HAP-1 (cell line): ENCODE data around the gene IQGAP2.

ENCODE experiments used
- DNase-seq, 2 experiments: peaks; one replicate each; pipeline ENCODE4 v3.0.0-alpha.2; 2016 to 2020; ENCODE audit warnings: low spot score in 2 of 2
- H3K27me3 ChIP-seq: fragments of 250-450 bp; sonication (Bioruptor Pico); 2 replicates; pipeline ENCODE4 v1.5.1; 2020; ENCODE audit warnings: low read depth, mild to moderate bottlenecking, moderate library complexity
- H3K36me3 ChIP-seq: fragments of 250-450 bp; sonication (Bioruptor Pico); replicated peaks from 2 replicates; pipeline ENCODE4 v1.5.1; 2020; ENCODE audit warnings: mild to moderate bottlenecking
- H3K4me1 ChIP-seq: fragments of 250-450 bp; sonication (Bioruptor Pico); 2 replicates; pipeline ENCODE4 v1.5.1; 2020; ENCODE audit warnings: mild to moderate bottlenecking
- H3K4me3 ChIP-seq: fragments of 250-450 bp; sonication (Bioruptor Pico); 2 replicates; pipeline ENCODE4 v1.5.1; 2020; ENCODE audit warnings: mild to moderate bottlenecking, moderate library complexity
- H3K9me3 ChIP-seq: fragments of 250-450 bp; sonication (Bioruptor Pico); 2 replicates; pipeline ENCODE4 v1.5.1; 2020; ENCODE audit warnings: mild to moderate bottlenecking, moderate library complexity
- in situ Hi-C: fragments of 300-500 bp; cut with MboI; formaldehyde crosslinking; loops from 3 replicates; pipeline ENCODE4 v1.14.3; 2020; ENCODE audit warnings: low sequenced_read_pairs, inconsistent platforms, mixed read lengths

IQGAP2 gene

DNA sequence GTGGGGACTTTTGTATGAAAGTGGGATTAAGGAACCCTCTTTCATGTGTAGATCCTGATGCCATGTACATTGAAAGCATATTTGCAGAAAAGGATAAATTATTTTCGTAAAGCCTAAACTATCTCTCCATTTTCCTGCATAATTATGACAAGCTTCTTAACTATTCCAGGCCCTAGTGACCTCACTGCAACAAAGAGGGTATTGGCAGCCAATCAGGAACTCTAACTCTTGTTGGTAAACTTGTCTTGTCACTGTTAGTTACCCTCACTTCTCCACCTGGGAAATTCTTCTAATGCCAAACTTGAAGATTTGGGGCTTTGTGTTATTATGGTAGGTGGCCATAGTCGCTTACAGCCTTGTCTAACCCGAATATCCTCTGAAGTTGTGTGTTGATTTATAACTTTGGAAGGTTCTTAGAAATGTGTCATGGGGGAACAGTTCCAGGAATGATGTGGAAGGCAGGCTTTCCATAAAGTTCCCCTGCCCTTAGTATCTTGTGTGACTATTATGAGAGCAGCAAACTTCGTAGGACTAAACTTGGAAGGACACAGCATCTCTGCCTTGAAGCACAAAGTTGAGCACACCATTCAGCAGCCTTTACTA is 52.5 kb downstream of the IQGAP2 start:
- in situ Hi-C loops: no loop called here
- Histone ChIP-seq H3K27me3 (no peaks in the 10 kb centered on the region), H3K36me3 (no peaks in the 10 kb centered on the region), H3K9me3 (no peaks in the 10 kb centered on the region), H3K4me1 (peaks cover 15% of the 10 kb centered on the region), H3K4me3 (no peak overlapping the region)
- no peak for DNase-seq

DNA sequence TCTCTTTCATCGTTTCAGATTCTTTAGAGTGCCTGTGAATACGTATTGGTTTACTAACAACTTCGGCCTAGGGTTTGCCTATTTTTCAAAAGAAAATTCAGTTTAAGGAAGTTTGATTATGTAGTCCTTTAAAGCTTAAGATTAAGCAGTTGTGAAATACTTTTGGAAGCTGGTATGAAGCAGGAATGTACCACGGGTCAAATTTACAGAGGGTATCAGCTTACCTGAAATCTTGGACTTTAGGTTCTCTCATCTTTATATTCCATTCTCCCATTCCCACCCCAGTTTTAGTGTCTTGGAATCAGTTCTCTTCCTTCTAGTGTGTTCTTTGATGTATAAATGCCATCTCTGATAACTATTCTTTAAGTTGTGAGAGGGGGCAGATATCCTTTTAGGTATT is 53.2 kb downstream of the IQGAP2 start:
- no peak overlapping the region for H3K4me3 ChIP-seq
- no peak for DNase-seq
- no peaks in the 10 kb centered on the region for H3K27me3 ChIP-seq
- in situ Hi-C loops: no loop called here
- H3K36me3 ChIP-seq: no peaks in the 10 kb centered on the region
- peaks cover 15% of the 10 kb centered on the region for H3K4me1 ChIP-seq
- no peaks in the 10 kb centered on the region for H3K9me3 ChIP-seq

DNA sequence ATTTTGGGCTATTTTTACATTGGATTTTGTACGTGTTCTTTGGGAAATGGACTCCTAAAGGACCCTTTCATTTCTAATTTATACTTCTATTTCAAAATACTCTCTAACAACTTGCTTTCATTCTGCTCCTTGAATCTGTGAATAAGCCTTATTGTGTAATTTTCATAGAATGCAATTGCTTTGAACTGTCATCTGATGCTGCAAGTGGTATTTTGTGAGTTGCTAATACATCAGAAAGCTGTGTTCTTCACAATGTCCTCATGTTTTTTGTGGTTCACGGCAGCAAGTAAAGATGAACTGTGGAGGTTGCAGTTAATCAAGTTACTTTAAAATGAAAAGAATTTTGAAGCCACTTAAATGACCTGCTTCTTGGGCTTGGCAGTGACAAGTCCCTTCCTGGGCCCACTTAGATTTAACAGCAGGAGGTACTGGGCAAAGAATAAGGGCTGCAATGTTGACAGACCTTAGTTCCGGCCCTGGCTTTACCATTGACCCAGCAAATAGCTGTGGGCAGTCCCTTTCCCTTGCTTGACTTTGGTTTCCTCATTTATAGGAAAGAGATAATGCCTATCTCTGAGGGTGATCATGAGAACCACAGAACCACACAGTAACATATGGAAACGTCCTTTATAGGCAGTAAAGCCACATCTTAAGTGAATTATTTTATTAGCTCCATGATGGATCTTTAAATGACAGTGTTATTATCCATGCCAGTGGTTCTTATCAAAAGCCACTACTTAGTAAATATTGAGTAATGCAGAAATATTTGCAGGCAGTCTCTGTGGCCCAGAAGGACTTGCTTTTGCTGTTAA is 54.8 kb downstream of the IQGAP2 start:
- H3K27me3 ChIP-seq: no peaks in the 10 kb centered on the region
- H3K36me3 ChIP-seq: no peaks in the 10 kb centered on the region
- DNase-seq: no peak
- no peaks in the 10 kb centered on the region for H3K9me3 ChIP-seq
- no peak overlapping the region for H3K4me3 ChIP-seq
- H3K4me1 ChIP-seq: peaks cover 12% of the 10 kb centered on the region
- in situ Hi-C loops: no loop called here

DNA sequence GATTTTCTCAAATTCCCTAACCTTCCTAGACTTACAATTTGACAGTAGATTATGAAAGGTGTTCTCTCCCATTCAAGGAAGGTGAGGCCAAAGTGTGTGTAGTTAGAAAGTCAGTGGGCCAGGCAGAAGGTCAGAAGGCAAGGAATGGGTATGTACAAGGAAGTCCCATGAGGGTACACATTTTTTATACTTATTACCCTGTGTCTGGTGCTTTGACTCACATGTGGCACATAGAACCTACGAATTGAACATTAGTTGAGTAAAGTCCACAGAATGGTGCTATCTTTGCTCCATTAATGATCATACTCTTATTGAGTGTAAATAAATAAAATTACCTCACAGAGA is 55.4 kb downstream of the IQGAP2 start:
- no peak for DNase-seq
- H3K9me3 ChIP-seq: no peaks in the 10 kb centered on the region
- H3K4me3 ChIP-seq: no peak overlapping the region
- peaks cover 12% of the 10 kb centered on the region for H3K4me1 ChIP-seq
- in situ Hi-C loops: no loop called here
- H3K36me3 ChIP-seq: no peaks in the 10 kb centered on the region
- no peaks in the 10 kb centered on the region for H3K27me3 ChIP-seq

DNA sequence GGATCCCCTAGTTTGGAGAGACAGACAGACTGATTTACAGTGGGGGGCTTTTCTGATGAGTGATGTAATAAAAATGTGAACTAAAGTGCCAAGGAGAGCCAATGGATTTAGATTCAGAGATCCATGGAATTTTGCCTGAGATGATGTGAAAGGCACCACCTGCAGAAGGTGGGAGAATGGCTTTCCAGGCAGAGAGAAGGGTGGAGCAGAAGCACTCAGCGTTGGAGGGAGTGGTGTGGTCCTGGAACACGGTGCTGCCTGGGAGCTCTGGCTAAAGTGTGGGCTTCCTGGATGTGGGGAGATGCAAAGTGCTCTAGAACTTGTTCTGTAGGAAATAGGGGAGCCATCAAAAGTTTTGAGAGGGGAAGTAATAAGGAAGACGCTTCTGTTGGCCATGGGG is 57.0 kb downstream of the IQGAP2 start:
- in situ Hi-C loops: no loop called here
- Histone ChIP-seq H3K4me3 (no peak overlapping the region), H3K27me3 (no peaks in the 10 kb centered on the region), H3K9me3 (no peaks in the 10 kb centered on the region), H3K36me3 (no peaks in the 10 kb centered on the region), H3K4me1 (peaks cover 12% of the 10 kb centered on the region)
- DNase-seq: no peak

DNA sequence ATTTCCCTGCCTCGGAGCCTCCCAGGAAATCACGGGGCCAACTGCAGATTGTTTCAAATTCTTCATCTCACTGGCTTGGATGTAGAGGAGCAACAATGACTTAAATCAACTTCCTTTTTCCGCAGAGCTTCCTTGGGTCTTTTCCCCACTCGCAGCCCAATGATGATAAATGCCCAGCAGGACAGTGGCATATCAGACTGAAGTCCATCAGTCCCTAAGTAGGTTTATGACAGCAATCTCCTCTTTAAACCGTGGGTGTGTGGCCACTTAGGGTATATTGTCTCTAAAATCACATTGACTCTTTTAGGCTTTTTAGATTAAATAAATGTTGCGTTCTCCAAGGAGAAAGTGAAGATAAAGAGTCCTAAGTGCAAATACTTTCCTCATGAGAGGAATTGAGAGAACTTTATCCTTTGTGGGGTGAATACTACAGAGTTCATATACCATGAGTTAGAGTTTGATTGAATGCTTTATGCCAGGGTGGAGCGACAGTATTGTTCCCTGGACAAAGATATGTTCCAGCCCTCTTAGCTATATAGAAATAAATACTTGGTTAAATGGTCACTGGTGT is 59.1 kb downstream of the IQGAP2 start:
- Histone ChIP-seq H3K27me3 (no peaks in the 10 kb centered on the region), H3K4me1 (no peaks in the 10 kb centered on the region), H3K36me3 (no peaks in the 10 kb centered on the region), H3K4me3 (no peak overlapping the region), H3K9me3 (no peaks in the 10 kb centered on the region)
- in situ Hi-C loops: no loop called here
- no peak for DNase-seq

DNA sequence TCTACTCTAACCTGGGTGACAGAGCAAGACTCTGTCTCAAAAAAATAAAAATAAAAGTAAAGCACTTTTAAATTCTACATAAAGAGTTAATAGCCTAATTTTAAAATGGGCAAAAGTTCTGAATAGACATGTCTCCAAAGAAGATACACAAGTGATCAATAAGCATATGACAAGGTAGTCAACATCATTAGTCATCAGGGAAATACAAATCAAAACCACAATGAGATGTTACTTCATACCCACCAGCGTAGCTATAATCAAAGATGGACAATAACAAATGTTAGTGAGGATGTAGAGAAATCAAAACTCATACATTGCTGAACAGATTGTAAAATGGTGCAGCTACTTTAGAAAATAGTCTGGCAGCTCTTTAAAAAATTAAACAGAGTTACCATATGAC is 64.1 kb downstream of the IQGAP2 start:
- Histone ChIP-seq H3K4me1 (peaks cover 4% of the 10 kb centered on the region; the same call in 1 of the 2 replicates), H3K36me3 (no peaks in the 10 kb centered on the region), H3K4me3 (no peak overlapping the region), H3K9me3 (no peaks in the 10 kb centered on the region; the same call in 1 of the 2 replicates), H3K27me3 (no peaks in the 10 kb centered on the region)
- in situ Hi-C loops: no loop called here
- DNase-seq: no peak

DNA sequence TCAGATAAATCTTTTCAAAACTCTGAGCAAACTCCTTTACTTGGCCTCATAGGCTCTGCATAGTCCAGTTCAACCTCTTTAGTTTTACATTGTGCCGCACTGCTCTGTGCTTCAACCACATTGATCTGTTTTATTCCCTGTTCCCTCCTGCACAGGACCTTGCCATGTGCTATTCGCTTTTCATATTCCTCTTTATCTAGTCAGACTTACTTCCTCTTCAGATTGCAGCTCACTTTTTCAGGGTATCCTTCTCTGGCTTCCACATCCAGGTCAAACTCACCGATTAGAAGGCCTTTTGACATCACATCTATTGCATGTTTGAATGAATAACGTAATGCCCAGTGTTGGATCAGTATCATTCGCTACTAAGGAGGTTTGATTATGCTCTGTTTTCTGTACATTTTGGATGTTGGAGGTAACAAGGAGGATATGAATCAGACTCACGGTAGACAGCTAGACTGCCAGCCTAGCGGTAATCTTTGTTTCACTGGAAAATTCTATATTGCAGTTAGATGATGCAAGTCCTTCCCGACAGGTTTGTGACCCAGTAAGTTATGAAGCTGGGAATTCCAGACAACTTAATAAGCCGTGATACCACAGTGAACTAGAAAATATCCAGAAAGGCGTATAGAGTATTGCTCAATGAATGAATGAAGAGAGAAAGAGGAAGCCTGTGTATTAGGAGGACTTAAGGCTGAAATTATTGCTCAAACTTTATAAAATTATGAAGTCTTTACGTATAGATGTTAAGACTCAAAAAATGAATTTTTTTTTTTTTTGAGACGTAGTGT is 65.7 kb downstream of the IQGAP2 start:
- in situ Hi-C loops: no loop called here
- Histone ChIP-seq H3K4me1 (peaks cover 4% of the 10 kb centered on the region; the same call in 1 of the 2 replicates), H3K36me3 (no peaks in the 10 kb centered on the region), H3K9me3 (no peaks in the 10 kb centered on the region; the same call in 1 of the 2 replicates), H3K27me3 (no peaks in the 10 kb centered on the region), H3K4me3 (no peak overlapping the region)
- DNase-seq: no peak

DNA sequence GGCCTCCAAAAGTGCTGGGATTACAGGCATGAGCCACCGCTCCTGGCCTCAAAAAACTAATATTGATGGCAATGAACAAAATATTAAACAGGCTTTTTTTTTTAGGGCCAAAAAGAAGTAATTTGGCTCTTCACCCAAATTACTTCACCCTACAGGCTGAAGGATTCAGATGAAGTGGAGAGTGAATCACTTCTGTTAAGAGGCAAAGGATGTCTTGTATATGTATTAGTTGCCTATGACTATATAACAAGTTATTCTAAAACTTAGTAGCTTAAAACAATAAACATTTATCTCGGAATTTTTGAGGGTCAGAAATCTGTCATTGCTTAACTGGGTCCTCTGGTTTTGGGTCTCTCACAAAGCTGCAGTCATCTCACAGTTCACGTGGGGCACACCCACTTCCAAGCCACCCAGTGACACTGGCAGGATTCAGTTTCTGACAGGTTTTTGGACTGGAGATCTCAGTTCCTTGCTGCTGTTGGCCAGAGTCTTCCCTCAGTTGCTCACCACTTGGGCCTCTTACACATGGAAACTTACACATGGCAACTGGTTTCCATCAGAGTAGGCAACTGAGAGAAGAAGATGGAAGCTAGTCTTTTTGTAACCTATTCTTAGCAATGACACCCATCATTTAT is 66.7 kb downstream of the IQGAP2 start:
- H3K4me1 ChIP-seq: peaks cover 4% of the 10 kb centered on the region; the same call in 1 of the 2 replicates
- no peaks in the 10 kb centered on the region for H3K36me3 ChIP-seq
- no peaks in the 10 kb centered on the region; the same call in 1 of the 2 replicates for H3K9me3 ChIP-seq
- H3K4me3 ChIP-seq: no peak overlapping the region
- H3K27me3 ChIP-seq: no peaks in the 10 kb centered on the region
- DNase-seq: no peak
- in situ Hi-C loops: no loop called here

DNA sequence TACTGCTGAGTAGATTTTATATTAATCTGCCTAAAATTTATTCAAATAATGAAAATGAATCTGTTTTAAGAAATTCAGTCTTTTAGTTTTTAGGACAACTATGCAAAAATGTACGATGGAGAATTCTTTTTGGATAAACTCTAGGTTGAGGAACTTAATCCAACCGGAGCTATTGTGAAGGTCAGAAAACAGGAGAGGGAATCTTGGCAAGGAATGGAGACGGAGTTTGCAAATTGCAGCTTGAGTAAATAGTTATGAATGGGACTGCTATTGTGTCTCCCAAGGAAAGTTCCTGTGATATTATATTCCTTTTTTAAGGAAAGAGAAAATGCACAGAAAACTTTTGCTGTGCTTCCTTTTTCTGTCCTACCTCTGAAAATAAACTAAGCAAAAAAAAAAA is 67.9 kb downstream of the IQGAP2 start:
- Histone ChIP-seq H3K4me3 (no peak overlapping the region), H3K36me3 (no peaks in the 10 kb centered on the region), H3K9me3 (no peaks in the 10 kb centered on the region; the same call in 1 of the 2 replicates), H3K4me1 (peaks cover 4% of the 10 kb centered on the region; the same call in 1 of the 2 replicates), H3K27me3 (no peaks in the 10 kb centered on the region)
- DNase-seq: peak in 1 of 2 experiments; percentile 26
- in situ Hi-C loops: no loop called here

DNA sequence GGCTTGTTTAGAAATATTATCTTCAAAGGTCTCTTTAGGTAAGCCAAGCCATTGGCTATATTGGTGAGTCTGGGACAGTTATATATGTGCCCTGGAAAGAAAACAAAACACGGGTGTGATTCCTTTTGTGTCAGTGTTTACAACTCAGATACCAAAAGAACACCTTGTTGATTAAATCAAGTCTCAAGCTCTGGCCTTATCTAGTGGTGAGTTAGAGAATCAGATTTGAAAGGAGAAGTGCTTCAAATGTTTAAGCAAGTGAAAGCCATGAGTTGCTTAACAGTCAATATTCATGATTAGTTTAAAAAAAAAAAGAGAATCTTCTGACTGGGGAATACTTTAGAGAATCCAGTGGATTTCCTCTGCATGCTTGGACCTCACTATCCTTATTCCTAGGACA is 68.3 kb downstream of the IQGAP2 start:
- no peaks in the 10 kb centered on the region for H3K36me3 ChIP-seq

DNA sequence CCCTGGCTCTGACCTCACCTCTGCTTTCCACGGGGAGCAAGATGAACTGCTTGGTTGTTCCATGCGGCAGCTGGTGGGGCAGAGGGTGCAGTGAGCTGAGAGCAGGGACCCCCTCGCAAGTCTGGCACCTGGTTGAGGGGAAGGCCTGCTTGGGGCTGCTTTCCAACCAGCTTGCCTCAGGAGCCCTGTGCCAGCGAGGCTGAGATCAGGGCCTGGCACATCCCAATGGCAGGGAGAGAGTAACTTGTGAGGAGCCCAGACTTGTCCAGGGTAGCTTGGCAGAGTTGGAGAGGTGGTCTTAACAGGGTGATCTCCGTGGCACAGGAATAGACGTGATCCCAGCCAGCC is 68.9 kb downstream of the IQGAP2 start:
- no peaks in the 10 kb centered on the region; the same call in 1 of the 2 replicates for H3K9me3 ChIP-seq
- H3K36me3 ChIP-seq: no peaks in the 10 kb centered on the region
- H3K4me1 ChIP-seq: peaks cover 4% of the 10 kb centered on the region; the same call in 1 of the 2 replicates
- no peak for DNase-seq
- in situ Hi-C loops: no loop called here
- no peaks in the 10 kb centered on the region for H3K27me3 ChIP-seq
- no peak overlapping the region for H3K4me3 ChIP-seq

More for the DNA sequence above, 68.3 kb downstream of the IQGAP2 start:
- DNase-seq: no peak
- H3K4me3 ChIP-seq: no peak overlapping the region
- H3K27me3 ChIP-seq: no peaks in the 10 kb centered on the region
- H3K4me1 ChIP-seq: peaks cover 4% of the 10 kb centered on the region; the same call in 1 of the 2 replicates
- H3K9me3 ChIP-seq: no peaks in the 10 kb centered on the region; the same call in 1 of the 2 replicates
- in situ Hi-C loops: no loop called here

DNA sequence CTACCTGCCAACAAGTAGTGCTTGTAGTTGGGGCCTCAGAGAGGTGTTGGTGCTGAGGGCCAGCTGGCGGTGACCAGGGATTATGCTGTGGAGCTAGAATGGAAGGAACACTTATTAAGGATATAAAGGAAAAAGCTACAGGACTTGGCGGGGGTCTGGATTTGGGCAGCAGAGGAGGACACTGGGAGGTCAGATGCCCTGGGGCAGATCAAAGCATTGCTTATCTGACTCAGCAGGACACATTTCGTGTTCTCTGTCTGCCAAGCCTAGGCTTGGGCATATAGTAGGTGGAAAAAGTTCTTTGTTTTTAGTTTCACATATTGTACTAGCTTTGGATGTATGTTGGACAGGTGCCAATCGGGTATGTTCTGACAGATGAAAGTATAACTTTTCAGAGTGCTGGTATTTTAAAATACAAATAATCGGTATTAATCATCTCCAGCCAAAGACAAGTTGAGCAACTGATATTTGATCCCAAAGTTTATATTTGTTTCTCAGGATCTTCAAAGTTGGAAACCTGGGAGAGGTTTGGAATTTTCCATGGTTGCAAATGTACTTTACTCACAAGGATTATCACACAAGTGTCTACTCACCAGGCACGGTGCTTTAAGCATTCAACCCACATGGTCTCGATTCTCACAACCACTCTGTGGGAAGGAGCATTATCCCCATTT is 69.4 kb downstream of the IQGAP2 start:
- in situ Hi-C loops: no loop called here
- no peaks in the 10 kb centered on the region; the same call in 1 of the 2 replicates for H3K9me3 ChIP-seq
- no peaks in the 10 kb centered on the region for H3K36me3 ChIP-seq
- no peak overlapping the region for H3K4me3 ChIP-seq
- no peaks in the 10 kb centered on the region for H3K27me3 ChIP-seq
- DNase-seq: no peak
- H3K4me1 ChIP-seq: peaks cover 4% of the 10 kb centered on the region; the same call in 1 of the 2 replicates
